ENCODE measurements around the gene MAN1A2. TPM values are rescaled to one million over a fixed set of nuclear protein-coding genes. Genes with fewer than 3 reads are reported as not detected.

Gene MAN1A2
- total RNA-seq, 4 donors from 2014 or later: 36.9 to 65.4 (median 42.3) TPM

GRCh38 chr1:117335376-117336086, 31.7 kb upstream of the MAN1A2 start:
- TF ChIP-seq CTCF (IDR thresholded peaks at IDR 0.05; ENCODE audit: low read depth): no peak

DNA sequence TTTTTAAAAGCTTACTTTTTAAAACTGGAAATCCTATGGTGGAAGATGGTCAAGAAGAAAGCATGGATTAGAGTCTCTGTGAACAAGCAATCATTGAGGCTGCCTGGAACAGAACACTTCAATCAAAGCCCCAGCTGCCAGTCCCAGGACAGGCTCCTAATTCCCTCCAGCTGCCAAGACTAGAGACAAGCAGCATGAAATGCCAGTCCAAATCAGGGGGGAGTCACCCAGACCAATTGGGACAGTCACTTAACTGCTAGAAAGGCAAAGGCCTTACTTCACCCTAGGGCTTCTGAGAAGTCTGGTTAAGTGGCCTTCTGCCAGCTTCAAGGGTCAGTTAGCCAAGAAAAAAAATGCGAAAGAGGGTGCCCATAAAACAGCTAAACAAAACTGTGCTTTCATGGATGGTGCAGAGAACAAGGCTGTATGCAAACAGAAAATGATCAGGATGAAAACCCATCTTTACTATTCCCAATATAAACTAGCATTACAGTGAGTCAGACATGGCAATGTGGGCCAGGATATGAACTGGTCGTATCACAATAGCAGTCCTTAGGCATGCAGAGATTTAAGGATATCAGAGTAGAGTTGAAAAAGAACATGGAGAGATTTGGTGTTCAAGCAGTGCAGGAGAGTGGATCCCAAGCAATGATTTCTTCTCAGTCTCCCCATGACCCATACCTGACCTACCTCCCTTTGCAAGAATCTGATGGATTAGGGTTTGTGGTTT, 31.0 kb upstream of the MAN1A2 start:
- no peak for TF ChIP-seq CTCF (IDR thresholded peaks at IDR 0.05; ENCODE audit: low read depth)

DNA sequence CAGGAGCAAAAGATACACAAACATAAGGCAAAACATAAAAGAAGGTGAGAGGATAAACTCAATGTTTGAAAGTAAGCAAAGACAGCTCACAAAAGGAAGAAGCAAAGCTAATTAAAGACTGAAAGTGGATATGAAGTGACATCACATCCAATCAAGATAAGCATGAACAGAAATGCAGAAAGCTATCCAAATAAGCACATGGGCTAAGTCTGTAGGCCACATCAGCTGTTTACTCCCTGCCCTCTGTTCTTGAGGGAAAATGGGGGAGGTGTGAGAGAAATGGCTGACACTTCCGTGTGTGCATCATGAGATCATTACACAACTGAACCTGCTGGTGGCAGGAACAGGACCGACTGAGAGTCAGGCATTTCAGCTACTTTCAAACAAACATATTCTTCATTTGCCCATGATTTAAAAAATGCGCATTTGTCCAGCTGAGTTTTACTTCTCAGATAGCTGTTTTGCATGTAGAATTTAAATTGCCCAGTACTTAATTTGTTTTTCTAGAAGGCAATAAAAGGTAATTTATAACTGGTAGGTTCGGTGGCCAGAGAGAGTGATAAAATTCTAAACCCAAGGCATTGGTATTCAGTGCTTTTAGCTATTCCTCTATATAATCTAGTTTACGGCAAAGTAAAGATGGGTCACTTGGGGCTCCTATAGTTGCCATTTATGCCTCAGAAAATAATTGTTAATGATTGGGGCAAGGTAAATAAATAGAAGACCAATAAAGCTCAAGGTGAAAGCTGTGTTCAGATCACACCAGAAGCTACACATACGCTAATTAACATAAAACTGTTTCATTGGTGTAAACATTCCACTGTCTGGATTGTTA, 27.2 kb upstream of the MAN1A2 start:
- TF ChIP-seq CTCF (IDR thresholded peaks at IDR 0.05; ENCODE audit: low read depth): no peak

GRCh38 chr1:117341123-117341522, 26.1 kb upstream of the MAN1A2 start:
- TF ChIP-seq CTCF (IDR thresholded peaks at IDR 0.05; ENCODE audit: low read depth): no peak

- no peak for TF ChIP-seq CTCF (IDR thresholded peaks at IDR 0.05; ENCODE audit: low read depth)
These were observed 24.9 kb upstream of the MAN1A2 start for GRCh38 chr1:117342397-117342796.

- no peak for TF ChIP-seq CTCF (IDR thresholded peaks at IDR 0.05; ENCODE audit: low read depth)
These were observed 20.9 kb upstream of the MAN1A2 start for GRCh38 chr1:117346206-117346928.
